HG02884 (cell line): ENCODE measurements around the gene SKAP1.

Experiments used
- ATAC-seq: cut with Tn5 transposase; IDR thresholded peaks from one replicate; pipeline ENCODE4 v1.9.1; 2021; ENCODE audit warnings: mild to moderate bottlenecking, moderate library complexity; ENCODE audit not compliant: unreplicated experiment

Gene SKAP1

DNA sequence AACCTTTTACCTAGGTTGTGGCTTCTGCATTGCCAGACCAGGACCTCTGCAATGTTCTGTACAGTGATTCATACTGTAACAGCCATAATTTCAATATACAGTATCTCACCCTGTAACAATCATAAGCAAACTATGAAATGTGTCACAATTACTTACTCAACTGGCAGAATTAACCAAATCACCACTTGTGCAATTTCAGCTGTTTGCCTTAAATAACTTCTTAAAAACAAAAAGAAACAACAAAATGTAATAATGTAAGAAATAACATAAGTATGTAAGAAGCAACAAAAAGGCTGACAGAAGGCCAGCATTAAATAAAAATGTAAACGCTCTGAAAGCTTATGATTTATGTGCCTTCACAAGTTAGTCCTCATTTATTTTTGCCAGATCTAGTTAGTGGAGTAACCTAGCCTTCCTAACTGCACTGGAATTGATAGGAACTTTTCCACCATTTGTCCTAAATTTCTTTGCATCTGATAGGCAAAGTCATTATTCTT, 96.9 kb downstream of the SKAP1 start:
- ATAC-seq, result no peak

DNA sequence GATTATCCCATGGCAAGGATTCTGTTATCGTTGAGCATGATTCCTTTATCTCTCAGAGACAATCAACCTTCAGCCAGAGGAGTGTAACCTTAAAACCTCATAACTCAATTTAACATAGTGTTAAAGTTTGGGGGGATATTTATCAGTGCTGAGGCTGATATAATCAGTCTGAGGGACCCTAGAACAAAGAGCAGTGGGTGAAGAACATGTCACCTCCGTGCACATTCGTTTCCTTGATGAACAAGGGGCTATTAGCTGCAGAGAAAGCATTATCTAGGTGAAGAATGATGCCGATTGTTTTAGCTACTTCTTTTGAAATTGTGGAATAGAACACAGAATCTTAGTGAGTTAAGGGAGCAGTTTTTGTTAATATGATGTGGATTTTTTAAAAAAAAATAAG, 99.1 kb downstream of the SKAP1 start:
- ATAC-seq, result no peak

DNA sequence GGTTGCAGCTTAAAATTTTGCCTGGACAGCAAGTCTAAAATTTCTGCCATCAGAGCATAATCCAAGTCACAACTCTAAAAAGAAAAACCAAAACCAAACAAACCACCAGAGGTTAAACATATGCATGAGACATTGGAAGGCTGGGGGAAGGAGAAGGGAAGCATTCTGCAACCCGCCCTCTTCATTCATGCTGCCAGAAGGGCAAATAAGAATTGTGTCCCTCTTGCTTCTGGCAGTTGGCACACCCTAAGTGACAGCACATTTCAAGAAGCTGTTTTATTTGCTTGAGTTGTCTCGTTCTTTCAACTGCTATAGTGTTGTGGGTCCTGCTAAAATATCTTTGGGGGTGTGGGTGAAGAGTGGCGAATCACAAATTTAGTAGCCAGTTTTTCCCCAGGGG, 99.6 kb downstream of the SKAP1 start:
- no peak for ATAC-seq

DNA sequence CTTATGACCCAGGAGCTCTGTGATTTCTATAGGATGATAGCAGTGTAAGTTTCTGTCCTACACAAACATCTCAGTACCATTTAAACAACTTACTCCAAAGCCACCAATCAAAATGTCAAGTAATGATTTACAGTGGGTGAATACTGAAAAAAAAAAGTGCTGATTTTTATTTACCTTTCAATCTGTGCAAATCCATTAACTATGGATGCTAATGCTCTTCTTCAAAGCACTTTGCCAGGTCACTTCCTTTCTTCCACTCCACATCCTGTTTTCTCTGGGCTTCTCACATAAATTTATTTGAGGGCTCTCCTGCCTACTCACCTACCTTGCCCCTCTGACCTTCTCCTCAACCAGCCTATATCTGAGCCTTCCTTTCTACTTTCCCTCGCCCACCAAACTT, 101.6 kb downstream of the SKAP1 start:
- ATAC-seq, result no peak

DNA sequence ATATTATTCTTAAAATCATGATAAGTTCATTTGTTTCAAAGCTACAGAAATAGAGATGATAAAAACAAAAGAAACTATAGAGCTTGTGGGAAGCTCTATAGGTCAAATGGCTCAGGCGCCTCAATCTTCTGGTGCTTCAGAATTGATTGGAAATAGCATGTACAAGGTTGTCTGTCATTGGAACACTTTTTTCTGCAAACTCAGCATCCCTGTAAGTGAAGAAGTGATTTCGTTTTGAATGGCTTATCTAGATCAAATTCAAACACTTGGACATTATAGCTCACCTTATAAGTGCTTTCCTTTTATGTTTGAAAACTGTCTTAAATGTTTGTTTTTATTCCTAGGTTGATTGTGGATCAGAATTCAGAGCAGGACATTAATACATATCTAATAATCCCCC, 103.7 kb downstream of the SKAP1 start:
- ATAC-seq, result no peak

DNA sequence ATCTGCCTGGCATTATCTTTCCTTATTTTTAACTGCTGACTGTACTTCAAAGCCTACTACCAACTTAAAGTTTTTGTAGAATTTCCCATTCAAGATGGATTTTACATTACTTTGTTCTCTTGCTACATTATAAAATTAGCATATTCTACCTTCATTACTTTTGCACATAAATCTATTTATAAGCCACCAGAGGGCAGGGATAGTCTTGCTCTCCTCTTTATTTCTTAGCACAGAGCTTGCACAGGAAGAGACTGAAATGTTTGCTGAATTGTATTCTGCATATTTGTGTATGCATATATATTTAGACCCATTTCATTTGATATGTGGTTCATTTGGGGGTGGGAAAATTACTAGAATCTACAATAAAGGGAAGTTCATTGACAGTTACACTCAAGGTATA, 108.0 kb downstream of the SKAP1 start:
- ATAC-seq, result no peak

DNA sequence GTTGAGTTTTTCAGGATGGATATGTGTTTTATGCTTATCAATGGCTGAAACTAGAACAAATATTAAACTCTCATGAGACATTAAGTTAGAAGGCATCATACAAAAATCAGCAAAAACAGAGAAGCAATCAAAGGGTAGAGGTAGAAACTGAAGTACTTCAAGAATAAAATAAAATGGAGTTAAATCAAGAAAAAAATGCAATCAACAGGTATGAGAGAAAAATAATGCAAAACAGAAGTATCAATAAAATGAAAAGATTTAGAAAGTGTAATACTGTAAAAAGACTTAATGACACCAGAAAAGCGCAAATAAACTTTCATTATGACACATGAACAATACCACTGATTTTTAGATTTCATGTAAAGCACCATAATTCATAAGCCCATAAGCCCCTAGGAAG, 112.3 kb downstream of the SKAP1 start:
- ATAC-seq, result no peak

DNA sequence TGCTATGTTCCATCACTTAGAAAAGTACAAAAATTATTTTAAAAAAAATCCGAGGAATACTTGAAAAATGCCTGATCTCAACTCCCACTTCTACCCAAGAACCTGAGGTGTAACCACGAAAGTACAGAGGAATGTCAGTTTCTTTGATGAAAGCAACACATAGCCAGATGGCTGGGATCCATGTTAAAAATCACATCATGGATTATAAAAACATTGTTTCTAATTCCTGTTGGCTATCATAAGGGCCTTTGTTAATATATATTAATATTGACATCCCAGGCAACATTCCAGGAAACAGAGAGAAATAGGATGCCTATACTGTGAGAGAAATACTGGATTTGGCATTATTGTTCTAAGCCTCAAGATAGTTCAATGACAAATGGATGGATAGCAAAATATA, 115.3 kb downstream of the SKAP1 start:
- ATAC-seq, result no peak

DNA sequence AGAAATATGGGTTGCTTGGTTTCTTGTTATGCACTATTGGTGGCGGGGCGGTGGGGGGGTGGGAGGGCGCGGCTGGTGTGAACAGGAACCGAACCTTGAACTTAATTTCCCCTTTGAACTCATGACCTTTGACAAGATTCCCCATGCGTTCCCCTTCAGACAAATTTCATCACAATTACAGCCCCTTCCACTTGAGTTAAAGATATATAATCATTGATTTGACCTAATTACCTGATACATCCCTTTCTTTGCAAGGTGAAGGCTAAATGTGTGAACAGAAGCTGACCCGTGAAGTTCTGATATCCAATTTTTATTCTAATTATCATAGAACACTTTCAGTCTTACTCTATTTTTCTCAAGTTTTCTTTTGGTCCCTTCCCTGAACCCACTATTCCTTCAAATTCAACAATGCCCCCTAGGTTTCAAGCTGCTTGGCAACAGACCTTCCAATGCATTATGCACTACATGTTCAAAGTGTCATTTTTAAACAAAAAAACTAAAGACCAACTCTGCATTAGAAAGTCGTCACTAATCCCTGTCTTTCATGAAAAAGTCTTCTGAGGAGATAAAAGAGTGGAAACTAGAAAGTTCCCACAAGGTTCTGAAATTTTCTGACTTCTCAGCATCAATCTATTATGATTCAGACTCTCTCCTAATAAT, 116.8 kb downstream of the SKAP1 start:
- ATAC-seq, result no peak

DNA sequence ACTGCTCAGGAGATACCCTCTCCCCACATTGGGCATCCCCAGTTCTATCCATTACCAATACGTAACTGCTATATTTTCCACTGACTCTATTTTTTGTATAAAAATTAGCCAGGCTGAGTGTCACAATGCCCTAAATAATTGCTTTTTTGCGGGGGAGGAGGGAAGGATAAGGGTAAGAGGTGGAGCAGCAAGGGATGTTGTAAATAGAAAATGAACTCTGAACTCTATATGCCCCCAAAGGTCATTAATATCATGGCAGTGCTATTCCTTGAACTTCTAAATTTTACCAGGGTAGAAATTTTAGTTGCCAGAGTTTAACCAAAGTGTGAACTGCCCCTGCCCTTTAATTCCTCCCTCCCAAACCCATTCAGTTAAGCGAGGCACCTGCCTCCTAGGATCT, 118.7 kb downstream of the SKAP1 start:
- no peak for ATAC-seq

DNA sequence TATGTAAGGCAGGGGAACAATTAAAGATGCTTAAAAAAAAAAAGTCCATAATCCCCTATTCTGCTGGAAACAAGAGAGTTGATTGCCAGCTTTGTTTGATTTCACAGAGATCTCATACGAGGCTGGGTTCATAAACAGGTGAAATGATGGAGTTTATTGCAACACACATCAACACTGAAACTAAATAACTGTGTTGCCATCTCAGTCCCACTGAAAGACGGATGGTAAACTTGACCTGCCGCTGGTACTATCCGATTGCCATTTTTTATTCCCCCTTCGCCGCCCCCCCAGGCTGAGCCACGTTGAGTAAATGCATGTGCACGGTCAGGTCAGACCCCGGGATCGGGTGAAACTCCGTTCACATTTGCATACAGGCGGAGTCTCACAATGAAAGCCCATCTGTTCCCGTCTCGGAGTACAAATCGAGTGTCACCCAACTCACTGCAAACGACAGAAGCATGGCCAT, 119.2 kb downstream of the SKAP1 start:
- no peak for ATAC-seq

DNA sequence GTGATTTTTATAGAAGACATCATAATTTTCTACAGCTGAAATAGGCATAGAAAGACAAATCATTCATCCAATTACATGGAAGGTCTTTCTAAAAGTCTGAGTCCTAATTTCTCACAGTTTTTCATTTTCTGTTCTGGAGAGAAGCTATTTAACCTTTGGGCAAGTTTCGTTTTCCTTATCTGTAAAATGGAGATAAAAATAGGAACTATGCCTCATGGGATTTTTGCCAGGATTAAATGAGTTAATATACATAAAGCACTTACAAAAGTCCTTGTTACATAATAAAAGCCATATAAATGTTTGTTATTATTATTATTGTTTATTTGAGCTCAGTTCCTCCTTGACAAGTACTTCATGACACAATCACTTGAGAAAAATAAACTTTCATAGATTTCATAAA, 121.4 kb downstream of the SKAP1 start:
- ATAC-seq, result no peak

DNA sequence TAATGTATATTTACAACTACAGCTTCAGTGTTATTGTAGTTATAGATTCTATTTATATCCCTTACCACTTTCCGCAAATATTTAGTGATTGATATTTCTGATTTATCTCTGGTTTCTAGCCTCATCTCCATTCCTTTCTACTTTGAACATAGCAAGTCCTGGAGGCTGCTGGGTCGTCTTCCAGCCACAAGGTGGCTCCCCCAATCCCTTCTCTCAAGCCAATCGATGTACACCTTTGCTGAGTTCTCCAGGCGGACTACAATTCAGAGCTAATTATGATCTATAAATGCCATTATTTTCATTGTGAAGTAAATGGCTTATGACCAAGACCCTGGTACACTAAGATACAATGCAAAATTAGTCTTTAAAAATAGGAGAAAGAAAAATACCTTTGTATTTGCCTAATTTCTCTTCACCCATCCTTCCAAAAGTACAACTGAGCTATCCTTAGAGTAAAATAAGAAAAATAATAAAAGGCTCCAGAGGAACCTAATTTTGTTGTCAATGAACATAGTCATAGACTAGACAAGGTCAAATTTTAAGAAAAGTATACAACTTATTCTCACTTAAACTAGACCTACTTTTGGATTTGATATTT, 122.1 kb downstream of the SKAP1 start:
- no peak for ATAC-seq

DNA sequence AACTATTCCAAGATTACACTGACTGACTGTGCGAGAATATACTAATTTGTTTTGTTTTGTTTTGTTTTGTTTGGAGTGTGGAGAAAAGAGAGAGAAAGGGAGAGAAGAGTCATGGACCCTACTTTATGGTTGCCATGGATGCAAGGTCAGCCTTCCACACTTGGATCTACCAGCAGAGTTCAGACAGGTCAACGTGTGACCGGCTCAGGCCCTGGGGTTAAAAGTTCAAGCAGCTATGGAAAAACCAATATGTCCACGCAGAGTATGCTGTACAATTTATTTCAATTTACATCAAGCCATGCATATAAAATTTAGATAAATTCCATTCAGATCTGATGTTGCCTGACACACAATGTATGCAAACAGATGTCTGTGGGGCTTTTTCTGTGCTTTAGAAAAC, 122.8 kb downstream of the SKAP1 start:
- no peak for ATAC-seq

DNA sequence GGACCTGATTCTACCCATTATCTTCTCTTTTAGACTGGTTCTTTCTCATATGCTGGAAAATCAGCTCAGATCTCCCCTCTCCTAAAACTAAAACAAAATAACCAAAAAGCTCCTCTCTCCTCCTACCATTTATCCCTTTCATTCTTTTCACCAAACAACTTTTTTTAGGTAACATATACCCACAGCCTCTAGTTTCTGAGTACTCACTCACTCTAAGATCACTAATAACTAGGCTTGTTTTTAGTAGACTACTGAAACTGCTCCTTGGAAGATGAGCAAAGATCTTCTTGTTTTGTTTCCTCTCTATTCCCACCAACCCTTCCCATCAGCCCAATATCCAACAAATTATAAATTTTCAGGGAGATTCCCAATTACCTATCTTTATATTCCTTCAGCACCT, 129.0 kb downstream of the SKAP1 start:
- ATAC-seq, result no peak

DNA sequence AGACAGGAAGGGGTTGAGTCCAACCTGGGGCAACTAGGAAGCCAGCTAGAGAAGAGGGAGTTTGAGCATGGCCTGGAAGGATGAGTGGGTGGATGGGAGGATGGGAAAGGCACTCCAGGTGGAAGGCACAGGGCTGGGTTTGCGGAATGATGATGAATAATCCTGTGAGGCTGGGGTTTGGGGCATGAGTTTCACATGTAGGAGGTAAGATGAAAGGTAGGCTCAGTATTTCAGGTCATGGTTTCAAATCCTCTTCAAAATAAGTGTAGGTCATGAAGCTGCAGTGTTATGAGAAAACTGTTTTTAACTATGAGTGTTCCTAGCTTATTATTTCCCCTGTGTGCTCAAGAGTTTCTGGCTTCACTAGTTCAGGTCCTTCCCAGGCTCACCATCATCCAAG, 130.3 kb downstream of the SKAP1 start:
- ATAC-seq, result no peak

DNA sequence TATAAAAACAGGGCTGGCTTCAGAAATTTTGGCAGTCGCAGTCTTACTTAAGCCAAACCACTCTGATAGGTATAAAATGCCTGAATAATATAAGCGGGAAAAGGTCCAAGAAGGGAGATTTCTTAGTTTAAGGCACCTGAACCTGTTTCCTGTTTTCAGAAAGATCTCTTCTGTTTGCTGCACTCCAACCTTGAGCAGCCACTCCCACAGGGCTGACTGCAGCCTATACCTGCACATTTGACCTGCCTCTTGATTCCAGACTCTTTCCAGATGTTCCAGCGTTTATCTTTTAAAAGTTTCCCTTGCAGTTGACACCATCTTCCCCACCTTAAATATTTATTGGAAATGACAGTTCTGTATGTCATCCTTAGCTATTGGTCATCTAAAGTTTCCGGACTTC, 132.2 kb downstream of the SKAP1 start:
- no peak for ATAC-seq

DNA sequence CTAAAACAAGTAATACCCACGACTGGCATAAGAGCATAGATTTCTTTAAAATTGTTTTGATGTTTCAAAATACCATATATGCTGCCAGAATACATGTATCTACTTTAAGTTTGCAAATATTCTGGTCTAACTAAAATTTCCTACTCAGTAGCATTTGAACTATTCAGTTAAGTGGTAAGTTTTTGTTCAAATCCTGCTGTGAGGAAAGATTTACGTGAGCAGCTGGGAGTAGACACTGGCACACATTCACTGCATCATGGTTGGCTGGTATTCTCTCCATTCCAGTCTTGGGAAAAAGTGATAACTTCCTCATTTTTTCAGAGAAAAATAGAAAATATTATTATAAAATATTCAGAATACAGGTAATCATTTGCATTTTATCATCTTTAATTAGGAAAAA, 133.6 kb downstream of the SKAP1 start:
- ATAC-seq, result no peak

DNA sequence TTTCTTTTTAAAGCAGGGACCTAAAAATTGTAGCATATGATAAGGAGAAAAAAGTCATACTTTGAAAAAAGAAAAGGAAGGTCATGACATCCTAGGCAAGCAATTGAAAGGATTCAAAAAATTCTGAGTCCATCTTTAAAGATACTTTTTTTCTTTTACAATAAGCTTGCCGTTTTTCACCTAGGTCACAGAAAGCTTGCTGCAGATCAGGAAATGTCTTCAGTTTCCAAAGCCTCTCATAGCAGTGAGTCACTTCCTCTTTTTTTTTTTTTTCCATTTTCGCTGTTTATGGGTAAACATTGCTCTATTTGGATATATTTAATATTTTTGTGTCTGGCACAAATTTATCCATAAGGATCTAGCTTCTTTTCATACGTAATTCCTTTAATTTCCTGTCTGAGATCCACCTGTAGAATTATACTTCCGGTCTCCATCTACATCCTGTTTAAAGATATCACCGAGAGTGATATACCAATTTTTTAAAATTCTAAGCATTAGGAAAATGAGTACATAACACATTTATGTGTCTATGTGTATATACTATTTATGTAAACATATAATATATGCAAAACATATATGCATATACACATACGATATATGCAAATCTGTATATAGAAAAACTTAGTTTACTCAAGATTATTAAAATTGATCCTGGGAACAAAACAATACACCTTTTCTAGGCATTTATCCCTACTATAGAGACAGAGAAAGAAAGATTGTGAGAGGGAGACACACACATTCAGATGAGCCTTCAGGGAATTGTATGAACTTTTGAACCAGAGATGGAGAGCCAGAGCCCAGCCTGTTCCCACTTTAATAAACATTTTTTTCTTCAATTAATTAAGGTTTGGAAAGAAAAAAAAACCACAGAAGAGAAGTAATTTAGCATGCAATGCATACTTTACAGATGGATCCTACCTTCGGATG, 134.4 kb downstream of the SKAP1 start:
- no peak for ATAC-seq

DNA sequence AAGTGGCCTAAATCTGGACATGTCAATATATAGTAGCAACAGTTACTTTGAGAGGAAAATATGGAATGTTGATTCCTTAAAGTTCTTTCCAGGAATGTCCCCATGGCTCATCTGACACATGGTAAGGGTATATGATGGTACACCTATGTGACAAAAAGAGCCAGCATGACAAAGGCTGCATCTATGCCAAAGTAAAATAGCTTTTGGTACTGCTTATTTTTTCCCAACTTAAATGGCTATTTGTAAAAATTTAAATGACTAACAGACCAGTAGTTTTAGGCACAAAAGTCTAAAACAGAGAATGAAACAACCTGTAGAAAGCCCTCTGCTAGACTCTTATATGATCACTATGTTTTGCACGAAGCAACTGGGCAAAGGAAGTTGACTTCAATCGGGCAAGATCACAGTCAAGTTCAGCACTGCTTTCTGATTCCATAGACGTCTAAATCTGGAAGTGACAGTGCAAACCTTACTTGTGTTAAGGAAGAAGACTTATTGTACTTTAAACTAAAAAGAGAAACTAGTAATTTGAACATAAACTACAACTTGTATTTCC, 135.1 kb downstream of the SKAP1 start:
- ATAC-seq, result no peak

DNA sequence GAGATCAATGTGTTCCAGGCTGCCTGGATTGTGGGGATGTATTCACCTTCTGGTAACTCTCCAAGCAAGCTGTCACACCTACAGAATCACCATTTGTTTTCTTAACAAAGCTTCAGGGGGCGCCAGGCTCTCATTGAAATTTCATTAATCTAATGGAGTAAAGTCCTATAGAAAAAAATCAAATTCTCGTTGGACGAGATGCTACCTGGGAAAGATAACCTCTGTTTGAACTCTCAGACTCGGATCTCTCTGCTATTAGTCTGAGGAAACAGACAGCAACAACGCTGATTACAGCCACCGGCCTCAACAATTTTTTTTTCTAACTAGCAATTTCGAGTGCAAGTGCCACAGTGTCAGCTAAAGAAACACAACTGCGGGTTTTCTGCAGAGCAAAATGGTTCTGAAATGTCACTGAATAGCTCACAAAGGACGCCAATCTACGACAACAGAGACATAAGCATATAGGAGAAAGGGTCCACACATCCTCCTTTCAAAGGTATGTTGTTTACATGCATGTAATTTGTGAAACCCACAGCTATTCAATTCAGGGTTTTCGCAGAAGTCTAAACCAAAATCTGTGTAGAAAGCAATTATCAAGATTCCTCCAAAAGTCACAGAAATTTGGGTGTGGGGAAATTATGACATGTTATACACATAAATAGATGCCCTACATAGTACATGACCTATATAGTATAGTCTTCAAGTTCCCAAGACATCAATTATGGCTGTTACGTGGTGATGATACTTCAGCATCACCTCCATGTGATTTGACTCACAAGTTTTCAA, 135.8 kb downstream of the SKAP1 start:
- no peak for ATAC-seq
